ENCODE data around the gene PDCD7. TPM values are rescaled to one million over a fixed set of nuclear protein-coding genes. Genes with fewer than 3 reads are reported as not detected.
A peak's percentile ranks its signal among the peaks of the same experiment; 100 is the strongest.

PDCD7 gene
- total RNA-seq, 1 donor from 2014 or later, result 10.3 TPM

DNA sequence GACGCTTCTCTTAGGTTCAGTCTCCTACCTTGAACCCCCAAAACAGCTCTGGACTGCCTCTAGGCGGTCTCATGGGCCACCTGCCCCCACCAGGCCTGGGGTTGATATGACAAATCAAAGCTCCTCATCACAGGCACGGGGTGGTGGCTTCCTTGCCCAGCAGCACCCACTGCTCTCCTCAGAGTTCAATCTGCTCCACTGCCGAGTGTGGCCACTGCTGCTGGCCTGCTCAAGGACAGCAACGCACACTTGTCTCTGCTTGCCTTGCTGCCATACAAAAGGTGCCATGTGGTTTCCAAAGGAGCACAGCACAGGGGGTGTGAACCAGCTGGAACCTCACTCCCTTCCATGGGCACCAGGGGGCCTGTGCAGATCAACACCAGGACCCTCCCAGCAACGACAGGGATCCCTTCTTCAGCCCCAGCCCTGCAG lies 46.9 kb downstream of the PDCD7 start:
- no peak overlapping the region for H3K4me3 ChIP-seq (ENCODE audit: low read depth, low read length)
- TF ChIP-seq, protein P1, sequence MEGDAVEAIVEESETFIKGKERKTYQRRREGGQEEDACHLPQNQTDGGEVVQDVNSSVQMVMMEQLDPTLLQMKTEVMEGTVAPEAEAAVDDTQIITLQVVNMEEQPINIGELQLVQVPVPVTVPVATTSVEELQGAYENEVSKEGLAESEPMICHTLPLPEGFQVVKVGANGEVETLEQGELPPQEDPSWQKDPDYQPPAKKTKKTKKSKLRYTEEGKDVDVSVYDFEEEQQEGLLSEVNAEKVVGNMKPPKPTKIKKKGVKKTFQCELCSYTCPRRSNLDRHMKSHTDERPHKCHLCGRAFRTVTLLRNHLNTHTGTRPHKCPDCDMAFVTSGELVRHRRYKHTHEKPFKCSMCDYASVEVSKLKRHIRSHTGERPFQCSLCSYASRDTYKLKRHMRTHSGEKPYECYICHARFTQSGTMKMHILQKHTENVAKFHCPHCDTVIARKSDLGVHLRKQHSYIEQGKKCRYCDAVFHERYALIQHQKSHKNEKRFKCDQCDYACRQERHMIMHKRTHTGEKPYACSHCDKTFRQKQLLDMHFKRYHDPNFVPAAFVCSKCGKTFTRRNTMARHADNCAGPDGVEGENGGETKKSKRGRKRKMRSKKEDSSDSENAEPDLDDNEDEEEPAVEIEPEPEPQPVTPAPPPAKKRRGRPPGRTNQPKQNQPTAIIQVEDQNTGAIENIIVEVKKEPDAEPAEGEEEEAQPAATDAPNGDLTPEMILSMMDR (IDR thresholded peaks at IDR 0.05; ENCODE audit: insufficient read depth, low read length, severe bottlenecking), result peak; percentile 41
- FAIRE-seq (no peak), DNase-seq (ENCODE audit: low read depth) (peak; percentile 46)
- no peaks in the 10 kb centered on the region for H3K36me3 ChIP-seq (ENCODE audit: control insufficient read depth, insufficient read depth, low read length)
- no peaks in the 10 kb centered on the region for H3K27me3 ChIP-seq (ENCODE audit: control insufficient read depth, insufficient read depth, low read length)

DNA sequence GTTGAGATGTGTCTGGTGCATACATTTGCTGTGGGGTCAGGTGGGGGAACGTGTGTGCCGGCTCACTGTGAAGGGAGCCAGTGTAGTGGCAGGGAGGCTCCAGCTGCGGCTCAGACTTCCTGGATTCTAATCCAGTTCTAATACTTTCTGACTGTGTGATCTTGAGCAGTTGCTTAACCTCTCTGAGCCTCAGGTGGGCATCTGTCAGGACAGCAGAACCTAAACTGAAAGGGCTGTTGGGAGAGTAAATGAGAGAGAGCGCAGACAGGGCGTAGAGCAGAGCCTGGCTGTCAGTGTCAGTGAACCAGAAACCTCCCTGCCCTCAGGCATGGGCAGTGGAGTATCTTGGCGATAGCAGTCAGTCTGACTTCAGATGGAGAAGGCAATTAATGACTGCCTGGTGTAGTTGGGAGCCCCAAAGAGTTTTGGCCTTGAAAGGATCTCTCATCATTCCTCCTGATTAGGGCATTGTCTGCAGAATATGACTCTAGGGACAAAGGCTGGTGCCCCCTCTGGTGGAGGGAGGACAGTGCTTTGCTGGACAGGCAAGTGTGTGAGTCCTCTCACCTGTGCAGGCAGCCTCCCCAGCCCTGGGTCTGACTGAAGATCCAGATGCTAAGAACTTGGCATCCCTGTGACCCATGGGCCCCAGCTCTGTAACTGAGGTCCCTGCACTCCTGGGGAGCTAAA lies 47.5 kb downstream of the PDCD7 start:
- DNase-seq (ENCODE audit: low read depth), result peak; percentile 43
- TF ChIP-seq, protein P1 (IDR thresholded peaks at IDR 0.05; ENCODE audit: insufficient read depth, low read length, severe bottlenecking), result peak; percentile 55
- no peaks in the 10 kb centered on the region for H3K36me3 ChIP-seq (ENCODE audit: control insufficient read depth, insufficient read depth, low read length)
- H3K27me3 ChIP-seq (ENCODE audit: control insufficient read depth, insufficient read depth, low read length), result no peaks in the 10 kb centered on the region
- no peak for FAIRE-seq
- H3K4me3 ChIP-seq (ENCODE audit: low read depth, low read length), result no peak overlapping the region

DNA sequence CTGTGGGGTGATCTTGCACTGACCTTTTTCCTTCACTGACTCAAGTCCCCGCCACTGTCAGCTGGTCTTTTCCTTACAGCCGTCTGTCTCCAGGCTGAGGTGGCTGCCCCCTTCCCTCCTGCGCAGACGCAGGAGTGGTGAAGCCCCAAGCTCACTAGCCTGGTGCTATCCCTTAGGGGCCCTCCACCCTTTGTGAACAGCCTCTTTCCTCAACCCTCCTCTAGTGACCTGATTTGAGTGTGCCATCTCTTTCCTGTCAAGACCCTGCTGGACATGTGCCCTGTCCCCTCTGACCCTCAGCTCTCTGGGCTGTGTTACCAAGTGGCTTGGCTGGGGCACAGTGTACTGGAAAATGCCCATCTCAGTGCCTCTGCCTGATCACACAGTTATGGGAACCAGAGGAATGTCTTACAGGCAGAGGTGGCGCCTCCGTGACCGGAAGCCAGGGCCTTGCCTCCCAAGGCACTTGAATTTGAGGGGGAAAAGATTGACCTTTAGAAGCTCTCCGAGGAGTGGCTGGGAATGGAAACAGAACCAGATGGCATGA lies 48.3 kb downstream of the PDCD7 start:
- Histone ChIP-seq H3K36me3 (ENCODE audit: control insufficient read depth, insufficient read depth, low read length) (no peaks in the 10 kb centered on the region), H3K27me3 (ENCODE audit: control insufficient read depth, insufficient read depth, low read length) (no peaks in the 10 kb centered on the region), H3K4me3 (ENCODE audit: low read depth, low read length) (no peak overlapping the region)
- no peak for DNase-seq (ENCODE audit: low read depth)
- TF ChIP-seq, protein P1 (IDR thresholded peaks at IDR 0.05; ENCODE audit: insufficient read depth, low read length, severe bottlenecking), result no peak
- no peak for FAIRE-seq

DNA sequence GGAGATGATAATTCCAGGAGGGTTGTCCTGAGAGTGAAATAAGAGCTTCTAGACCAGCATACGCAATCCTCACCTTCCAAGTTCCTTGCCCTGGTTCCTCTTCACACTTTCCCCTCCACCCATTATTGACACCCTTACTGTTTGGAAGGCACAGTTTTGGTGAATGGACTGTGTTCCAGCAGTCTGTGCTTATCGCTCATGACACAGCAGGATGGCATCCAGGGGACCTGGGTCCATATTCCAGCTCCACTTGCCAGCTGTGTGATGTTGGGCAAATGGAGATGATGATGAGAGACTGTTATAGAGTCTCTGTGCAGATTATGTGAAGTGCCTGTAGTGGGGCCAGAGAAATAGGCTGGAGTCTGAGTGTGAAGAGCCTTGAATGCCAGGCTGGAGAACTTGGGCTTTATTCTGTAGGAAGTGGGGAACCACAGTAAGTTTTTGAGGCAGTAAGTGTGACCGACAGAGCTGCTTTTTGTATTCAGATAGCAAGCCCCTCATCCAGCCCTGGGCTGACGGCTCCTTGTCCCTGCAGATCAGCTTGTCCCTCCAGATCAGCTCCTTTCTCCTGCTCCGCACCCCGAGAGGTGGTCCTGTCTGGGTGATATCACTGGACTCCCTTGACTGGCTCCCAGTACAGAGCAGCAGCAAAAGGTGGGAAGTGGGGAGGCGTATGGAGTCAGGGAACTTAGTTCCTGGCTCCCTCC lies 49.0 kb downstream of the PDCD7 start:
- DNase-seq (ENCODE audit: low read depth), result no peak
- no peaks in the 10 kb centered on the region for H3K27me3 ChIP-seq (ENCODE audit: control insufficient read depth, insufficient read depth, low read length)
- no peaks in the 10 kb centered on the region for H3K36me3 ChIP-seq (ENCODE audit: control insufficient read depth, insufficient read depth, low read length)
- FAIRE-seq, result no peak
- TF ChIP-seq, protein P1 (IDR thresholded peaks at IDR 0.05; ENCODE audit: insufficient read depth, low read length, severe bottlenecking), result no peak
- no peak overlapping the region for H3K4me3 ChIP-seq (ENCODE audit: low read depth, low read length)

DNA sequence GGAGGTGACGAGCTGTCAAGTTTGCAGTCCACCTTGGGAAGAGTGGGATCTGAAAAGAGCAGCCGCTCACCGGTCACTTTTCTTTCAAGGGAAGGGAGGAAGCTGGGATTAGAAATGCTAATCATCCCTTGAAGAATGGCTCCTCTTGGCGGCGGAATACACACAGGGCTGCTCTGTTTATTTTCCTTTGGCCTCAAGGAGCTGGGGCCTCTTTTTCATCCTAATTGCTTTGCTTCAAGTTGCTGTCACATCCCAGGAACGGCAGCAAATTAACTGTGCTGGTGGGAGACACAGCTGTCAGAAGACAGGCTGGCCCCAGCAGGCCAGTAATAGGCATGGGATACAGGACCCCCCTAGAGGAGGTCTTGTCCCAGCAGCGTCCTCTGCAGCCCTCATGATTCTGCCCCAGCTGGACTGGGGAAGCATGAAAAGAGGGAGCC lies 50.3 kb downstream of the PDCD7 start:
- H3K36me3 ChIP-seq (ENCODE audit: control insufficient read depth, insufficient read depth, low read length), result no peaks in the 10 kb centered on the region
- TF ChIP-seq, protein P1 (IDR thresholded peaks at IDR 0.05; ENCODE audit: insufficient read depth, low read length, severe bottlenecking), result peak; percentile 15
- H3K4me3 ChIP-seq (ENCODE audit: low read depth, low read length), result no peak overlapping the region
- DNase-seq (ENCODE audit: low read depth), result no peak
- no peaks in the 10 kb centered on the region for H3K27me3 ChIP-seq (ENCODE audit: control insufficient read depth, insufficient read depth, low read length)
- no peak for FAIRE-seq

Data from bronchial epithelial cell (primary cell).